HG02870 (cell line): ENCODE results near the gene TPM1.
"Not testable (repeated sequence)": the region's sequence is repeated elsewhere in the genome, so short reads cannot be mapped to it uniquely, and the experiment has no call there.

Source experiments
- ATAC-seq: cut with Tn5 transposase; IDR thresholded peaks from one replicate; pipeline ENCODE4 v1.9.1; 2021; ENCODE audit warnings: mild to moderate bottlenecking, moderate library complexity; ENCODE audit not compliant: unreplicated experiment

Gene TPM1

GRCh38 chr15:63091679-63092446 lies 49.3 kb downstream of the TPM1 start:
- ATAC-seq = no peak

- no peak for ATAC-seq
Observed at GRCh38 chr15:63093486-63094205, 51.1 kb downstream of the TPM1 start.

- ATAC-seq = no peak
Observed at GRCh38 chr15:63094495-63094931, 52.0 kb downstream of the TPM1 start.

- no peak for ATAC-seq
Observed at GRCh38 chr15:63096178-63096577, 53.6 kb downstream of the TPM1 start.

- not testable (repeated sequence) for ATAC-seq
Observed at GRCh38 chr15:63098901-63099300, 56.4 kb downstream of the TPM1 start.

GRCh38 chr15:63099581-63099980 lies 57.0 kb downstream of the TPM1 start:
- not testable (repeated sequence) for ATAC-seq

GRCh38 chr15:63103416-63103815 lies 60.9 kb downstream of the TPM1 start:
- ATAC-seq = no peak

- no peak for ATAC-seq
Observed at GRCh38 chr15:63104727-63105126, 62.2 kb downstream of the TPM1 start.

GRCh38 chr15:63105354-63105753 lies 62.8 kb downstream of the TPM1 start:
- not testable (repeated sequence) for ATAC-seq

GRCh38 chr15:63107895-63108546 lies 65.5 kb downstream of the TPM1 start:
- no peak for ATAC-seq

- no peak for ATAC-seq
Observed at GRCh38 chr15:63109498-63109897, 67.0 kb downstream of the TPM1 start.

GRCh38 chr15:63109920-63110319 lies 67.4 kb downstream of the TPM1 start:
- ATAC-seq = no peak

- no peak for ATAC-seq
Observed at GRCh38 chr15:63110428-63111026, 68.0 kb downstream of the TPM1 start.

- ATAC-seq = no peak
Observed at GRCh38 chr15:63111481-63111880, 68.9 kb downstream of the TPM1 start.

GRCh38 chr15:63112871-63113270 lies 70.3 kb downstream of the TPM1 start:
- no peak for ATAC-seq

- no peak for ATAC-seq
Observed at GRCh38 chr15:63114465-63114864, 71.9 kb downstream of the TPM1 start.
